H1 (cell line): Measurements from ENCODE around the gene IFITM2. TPM values are rescaled to one million over a fixed set of nuclear protein-coding genes. Genes with fewer than 3 reads are reported as not detected.

Source experiments
- CTCF ChIA-PET: fragments of 300-600 bp; sonication (Branson Sonifier 250); formaldehyde crosslinking; loops from one replicate; lab custom pipeline; 2021; ENCODE audit not compliant: partially characterized antibody; lab: Charles Lee
- POLR2A ChIA-PET: fragments of 300-600 bp; sonication (Branson Sonifier 250); formaldehyde crosslinking; loops from one replicate; lab custom pipeline; 2021; ENCODE audit warnings: inconsistent platforms; ENCODE audit not compliant: partially characterized antibody; lab: Charles Lee
- DNase-seq, 2 experiments: peaks; one replicate each; pipeline versions ENCODE4 v3.0.0 to v3.0.0-alpha.2; 2010 to 2022; ENCODE audit warnings: low spot score in 2 of 2, low read depth in 1 of 2, mixed read lengths in 1 of 2
- FAIRE-seq: peaks from 2 replicates; lab custom pipeline; 2011; peaks lifted over from hg19 to GRCh38; lab: Jason Lieb, UNC
- H2AFZ ChIP-seq: 2 replicates; pipeline ENCODE4 v1.8.1; 2012; ENCODE audit warnings: low read length, inconsistent platforms
- H2AK5ac ChIP-seq: 2 replicates; pipeline ENCODE4 v1.6.1; 2013; ENCODE audit warnings: low read depth, low read length
- H2BK120ac ChIP-seq: replicated peaks from 2 replicates; pipeline ENCODE3; 2013; ENCODE audit warnings: low read depth, low read length, inconsistent platforms
- H2BK12ac ChIP-seq: 2 replicates; pipeline ENCODE4 v1.6.1; 2013; ENCODE audit warnings: low read depth, low read length
- H2BK15ac ChIP-seq: 2 replicates; pipeline ENCODE4 v1.6.1; 2013; ENCODE audit warnings: low read length
- H2BK20ac ChIP-seq: 2 replicates; pipeline ENCODE4 v1.6.1; 2013; ENCODE audit warnings: low read length
- H2BK5ac ChIP-seq: 2 replicates; pipeline ENCODE4 v1.6.1; 2013; ENCODE audit warnings: low read depth, low read length
- H3K14ac ChIP-seq: 2 replicates; pipeline ENCODE4 v1.6.1; 2013; ENCODE audit warnings: inconsistent platforms; ENCODE audit not compliant: insufficient read length
- H3K18ac ChIP-seq: 2 replicates; pipeline ENCODE4 v1.6.1; 2013; ENCODE audit warnings: low read length; ENCODE audit errors: extremely low read depth
- H3K23ac ChIP-seq: 2 replicates; pipeline ENCODE4 v1.6.1; 2013; ENCODE audit warnings: inconsistent platforms; ENCODE audit not compliant: insufficient read length
- H3K23me2 ChIP-seq: 2 replicates; pipeline ENCODE4 v1.6.1; 2013; ENCODE audit warnings: low read depth, low read length
- H3K27ac ChIP-seq: 2 replicates; pipeline ENCODE4 v1.6.1; 2011; ENCODE audit warnings: low read depth, low read length, inconsistent platforms
- H3K27me3 ChIP-seq, 4 experiments: replicated peaks in 1 of 4; 1 replicate in 1 of 4; 2 replicates in 3 of 4; pipeline versions ENCODE4 v1.6.1 to v1.8.1; 2011 to 2013; ENCODE audit warnings: low read length in 3 of 4, mild to moderate bottlenecking in 3 of 4, inconsistent platforms in 2 of 4, mixed read lengths in 2 of 4, moderate library complexity in 1 of 4; ENCODE audit not compliant: control insufficient read depth in 3 of 4, insufficient read depth in 3 of 4; ENCODE audit errors: extremely low read depth in 1 of 4
- H3K36me3 ChIP-seq, 4 experiments: 2 replicates each; pipeline versions ENCODE4 v1.6.1 to v1.8.1; 2011 to 2013; ENCODE audit warnings: mild to moderate bottlenecking in 4 of 4, low read length in 3 of 4, moderate library complexity in 2 of 4, control low read depth in 1 of 4, inconsistent platforms in 1 of 4; ENCODE audit not compliant: insufficient read depth in 4 of 4, control insufficient read depth in 2 of 4
- H3K4ac ChIP-seq: replicated peaks from 2 replicates; pipeline ENCODE3; 2013; ENCODE audit warnings: low read length, low read depth, mixed read lengths, inconsistent platforms; ENCODE audit not compliant: insufficient read length
- H3K4me1 ChIP-seq, 4 experiments: replicated peaks in 1 of 4; 1 replicate in 1 of 4; 2 replicates in 3 of 4; pipeline versions ENCODE4 v1.6.1 to v1.8.1; 2011 to 2013; ENCODE audit warnings: low read length in 3 of 4, inconsistent platforms in 2 of 4, mixed read lengths in 1 of 4; ENCODE audit not compliant: insufficient read depth in 4 of 4, control insufficient read depth in 3 of 4
- H3K4me2 ChIP-seq, 2 experiments: 2 replicates each; pipeline versions ENCODE4 v1.6.1 to v1.8.1; 2011 to 2013; ENCODE audit warnings: low read depth in 2 of 2, low read length in 2 of 2, control low read depth in 1 of 2, inconsistent platforms in 1 of 2, mild to moderate bottlenecking in 1 of 2; ENCODE audit not compliant: insufficient read depth in 1 of 2
- H3K4me3 ChIP-seq, 4 experiments: fragments of 200-600, 300-600 bp in 1 of 4; sonication (generic), shearing (Covaris generic), sonication (Bioruptor Twin) in 1 of 4; 2 replicates each; pipeline versions ENCODE4 v1.5.1 to v1.8.1; 2011 to 2016; ENCODE audit warnings: low read length in 4 of 4, low read depth in 3 of 4, control low read depth in 2 of 4, inconsistent platforms in 2 of 4, mild to moderate bottlenecking in 2 of 4, mixed read lengths in 1 of 4, moderate library complexity in 1 of 4; ENCODE audit not compliant: insufficient read depth in 2 of 4; ENCODE audit errors: extremely low read depth in 1 of 4
- H3K56ac ChIP-seq: replicated peaks from 2 replicates; pipeline ENCODE3; 2013; ENCODE audit warnings: low read depth, mild to moderate bottlenecking, mixed read lengths, low read length, inconsistent platforms; ENCODE audit not compliant: insufficient read length
- H3K79me1 ChIP-seq: 2 replicates; pipeline ENCODE4 v1.6.1; 2013; ENCODE audit warnings: low read depth, low read length, control low read depth
- H3K79me2 ChIP-seq, 2 experiments: 2 replicates each; pipeline versions ENCODE4 v1.6.1 to v1.8.1; 2012 to 2013; ENCODE audit warnings: low read length in 2 of 2, mild to moderate bottlenecking in 2 of 2, inconsistent platforms in 1 of 2; ENCODE audit not compliant: insufficient read depth in 2 of 2, control insufficient read depth in 1 of 2
- H3K9ac ChIP-seq, 4 experiments: replicated peaks in 1 of 4; 1 replicate in 1 of 4; 2 replicates in 3 of 4; pipeline versions ENCODE4 v1.6.1 to v1.8.1; 2011 to 2013; ENCODE audit warnings: low read depth in 3 of 4, low read length in 3 of 4, control low read depth in 2 of 4, mild to moderate bottlenecking in 2 of 4, moderate library complexity in 2 of 4, inconsistent platforms in 1 of 4; ENCODE audit errors: extremely low read depth in 1 of 4
- H3K9me3 ChIP-seq, 2 experiments: 2 replicates each; pipeline versions ENCODE4 v1.6.1 to v1.8.1; 2012 to 2013; ENCODE audit warnings: mild to moderate bottlenecking in 2 of 2, moderate library complexity in 2 of 2, control low read depth in 1 of 2, inconsistent platforms in 1 of 2, low read depth in 1 of 2, low read length in 1 of 2, mixed read lengths in 1 of 2; ENCODE audit not compliant: insufficient read depth in 2 of 2
- H4K20me1 ChIP-seq, 2 experiments: replicated peaks in 1 of 2; 2 replicates each; pipeline versions ENCODE3 to v1.8.1; 2011 to 2013; ENCODE audit warnings: inconsistent platforms in 2 of 2, low read length in 2 of 2, mild to moderate bottlenecking in 1 of 2; ENCODE audit not compliant: insufficient read depth in 2 of 2, control insufficient read depth in 1 of 2
- H4K5ac ChIP-seq: 2 replicates; pipeline ENCODE4 v1.6.1; 2013; ENCODE audit warnings: low read length, low read depth, mixed read lengths, inconsistent platforms; ENCODE audit not compliant: insufficient read length
- H4K8ac ChIP-seq: 2 replicates; pipeline ENCODE4 v1.8.0; 2013; ENCODE audit warnings: mild to moderate bottlenecking, moderate library complexity, low read length, inconsistent platforms; ENCODE audit not compliant: insufficient read depth; ENCODE audit errors: extremely low read depth
- H4K91ac ChIP-seq: replicated peaks from 2 replicates; pipeline ENCODE3; 2013; ENCODE audit warnings: low read length, mixed read lengths, inconsistent platforms; ENCODE audit not compliant: insufficient read length
- HDAC2 ChIP-seq, 2 experiments: fragments of 300-600 bp in 1 of 2; sonication (generic) in 1 of 2; IDR thresholded peaks; 2 replicates each; pipeline ENCODE4 v1.6.1; 2011 to 2012; ENCODE audit warnings: low read depth in 2 of 2, low read length in 2 of 2, mild to moderate bottlenecking in 2 of 2, moderate library complexity in 2 of 2, borderline replicate concordance in 1 of 2, inconsistent platforms in 1 of 2
- WGBS, 2 experiments: shearing (Covaris generic) in 1 of 2; methylation state at CpG; one replicate each; pipeline versions ENCODE4 v1.1.6 to v1.1.7; 2013 to 2015; ENCODE audit warnings: low lambda C conversion rate in 2 of 2, mixed read lengths in 2 of 2, inconsistent platforms in 1 of 2, low coverage in 1 of 2, missing lambda C conversion rate in 1 of 2; ENCODE audit not compliant: insufficient replicate concordance in 2 of 2, insufficient coverage in 1 of 2, insufficient read length in 1 of 2; ENCODE audit errors: extremely low coverage in 1 of 2, missing lambda C conversion rate in 1 of 2; 5-methylcytosine and 5-hydroxymethylcytosine counted together
- polyA plus RNA-seq, 7 experiments: library from polyadenylated mRNA; depleted of rRNA in 3 of 7; stranded (reverse) in 5 of 7; unstranded in 2 of 7; fragments of >200 nt in 5 of 7; fragments of 200-250 nt in 2 of 7; gene quantifications; 1 replicate in 5 of 7; 2 replicates in 1 of 7; 4 replicates in 1 of 7; pipeline versions ENCODE4 v1.2.1 to v1.2.3, GENCODE V29; 2011 to 2013; ENCODE audit warnings: missing spikeins in 2 of 7, mixed read lengths in 2 of 7
- total RNA-seq: library from RNA; stranded (reverse); fragmentation: NEBNext Ultra II Directional; extraction: Animal tissue kit (Norgen Biotek cat#: 25700); gene quantifications from 2 replicates; pipeline ENCODE4 v1.2.1, GENCODE V29; 2021

Gene IFITM2
- total and polyA plus RNA-seq, 2 of the 8 experiments (the other 6 are each of a cell fraction or from before 2014, with no cell fraction given): 399 to 764 TPM

- H3K4me3 ChIP-seq: no peak overlapping the region
- no peak overlapping the region for H2BK15ac ChIP-seq
- no peak overlapping the region for H3K27ac ChIP-seq
- no peaks in the 10 kb centered on the region for H3K79me2 ChIP-seq
- no peak overlapping the region for H2AK5ac ChIP-seq
- DNase-seq (no peak), FAIRE-seq (no peak)
- no peak overlapping the region for H3K4ac ChIP-seq
- H2BK20ac ChIP-seq: 0 out of 2 replicates have a peak overlapping the region, but pooled peaks have one; percentile 66
- no peak overlapping the region for H3K23ac ChIP-seq
- H3K4me2 ChIP-seq: no peak overlapping the region
- peak overlapping the region; percentile 44; the same call in 1 of the 2 replicates for H2BK12ac ChIP-seq
- ChIA-PET POLR2A (no interaction called here), CTCF (interaction anchor here (0.8 to 5.6 kb wide), 4 partner anchors 9 to 33 kb away, joined by 3 to 22 read pairs (median 3); no protein-coding TSS in a partner anchor)
- no peak overlapping the region for H3K18ac ChIP-seq
- no peak overlapping the region for H2BK120ac ChIP-seq
- H2BK5ac ChIP-seq: no peak overlapping the region
- H3K4me1 ChIP-seq: peaks cover 7 to 35% (median 29%) of the 10 kb centered on the region in 4 experiments
- H4K5ac ChIP-seq: no peak overlapping the region
- H3K14ac ChIP-seq: no peak overlapping the region
- 89% methylated on average over 6 of the region's 6 CpGs; no CpG with 5 or more reads in 1 of the 2 experiments for WGBS, 2 experiments
- no peak overlapping the region for H4K8ac ChIP-seq
- H3K23me2 ChIP-seq: no peaks in the 10 kb centered on the region
- TF ChIP-seq HDAC2 (IDR thresholded peaks at IDR 0.05; ENCODE audit: borderline replicate concordance in 1 of 2, low read depth in 2 of 2, low read length in 2 of 2): no peak
- TF ChIP-seq, all 59 proteins: peak for 0
- Histone ChIP-seq H2AFZ (no peak overlapping the region), H4K91ac (peak overlapping the region; percentile 38), H3K36me3 (no peaks in the 10 kb centered on the region), H3K27me3 (no peaks in the 10 kb centered on the region), H3K79me1 (no peaks in the 10 kb centered on the region), H3K9me3 (peaks cover 5 to 6% of the 10 kb centered on the region in 2 experiments; a peak in 3 of 4 replicates), H3K56ac (no peak overlapping the region), H4K20me1 (no peaks in the 10 kb centered on the region), H3K9ac (no peak overlapping the region)
Observed at GRCh38 chr11:337711-338110, 30.1 kb downstream of the IFITM2 start.
